GM18951 (cell line): ENCODE measurements around the gene LRP1B.

ENCODE experiments used
- POLR2A ChIP-seq: IDR thresholded peaks from 4 replicates; pipeline ENCODE4 v1.6.1; 2011; ENCODE audit warnings: mild to moderate bottlenecking; ENCODE audit not compliant: insufficient read length, insufficient read depth; ENCODE audit errors: extremely low read depth
- in situ Hi-C: fragments of 300-500 bp; cut with MboI; formaldehyde crosslinking; loops from one replicate; pipeline ENCODE4 v1.12.0; 2022; ENCODE audit warnings: low sequenced_read_pairs, mixed read lengths, inconsistent platforms; ENCODE audit not compliant: unreplicated experiment

The LRP1B gene

DNA sequence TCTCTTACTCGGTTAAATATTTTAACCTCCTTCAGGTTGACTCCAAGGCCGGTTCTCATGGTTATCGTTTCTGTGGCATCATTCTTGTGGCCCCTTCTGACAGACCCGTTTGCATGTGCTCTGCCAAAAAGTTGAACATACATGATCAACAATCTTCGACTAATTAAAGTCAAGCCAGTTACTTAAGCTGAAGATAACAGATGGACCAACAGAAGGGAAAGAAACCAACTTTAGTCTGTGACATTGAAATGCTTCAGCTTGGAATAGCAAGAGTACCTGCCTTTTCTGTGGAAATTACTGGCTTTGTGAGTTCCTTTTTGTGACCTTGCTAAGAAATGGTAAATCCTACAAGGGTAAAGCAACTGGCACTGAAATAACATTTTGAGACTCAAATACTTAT lies 1429.1 kb downstream of the LRP1B start:
- no peak for TF ChIP-seq POLR2A
- in situ Hi-C loops, result no loop called here

DNA sequence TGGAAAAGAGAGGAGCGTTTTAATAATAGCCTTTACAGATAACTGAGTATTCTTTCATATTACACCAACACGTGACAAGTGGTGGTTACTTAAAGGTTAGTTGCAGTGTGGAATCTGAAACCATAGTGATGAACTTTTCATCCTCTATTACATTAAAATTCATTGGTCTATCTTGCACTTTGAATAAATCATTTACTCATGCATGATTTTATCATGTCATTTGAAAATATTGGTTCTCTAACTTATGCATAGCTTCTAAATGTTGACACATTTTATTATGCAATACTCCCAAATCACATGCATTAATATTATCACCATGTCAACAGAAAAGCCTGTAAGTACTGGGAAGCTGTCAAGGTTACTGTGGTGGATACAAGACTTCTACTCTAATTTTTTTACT lies 1432.2 kb downstream of the LRP1B start:
- in situ Hi-C loops, result no loop called here
- TF ChIP-seq POLR2A, result no peak

DNA sequence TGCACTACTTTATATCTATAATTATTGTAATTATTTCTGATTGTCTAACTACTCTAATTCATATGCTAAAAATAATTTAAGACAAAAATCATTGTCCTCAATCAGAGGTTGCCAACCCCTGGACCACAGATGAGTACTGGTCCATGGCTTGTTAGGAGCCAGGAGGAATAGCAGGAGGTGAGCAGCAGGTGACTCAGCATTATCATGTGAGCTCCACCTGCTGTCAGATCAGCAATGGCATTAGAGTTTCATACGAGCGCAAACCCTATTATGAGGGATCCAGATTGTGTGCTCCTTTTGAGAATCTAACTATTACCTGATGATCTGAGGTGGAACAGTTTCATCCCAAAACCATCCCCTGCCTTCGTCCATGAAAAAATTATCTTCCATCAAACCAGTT lies 1434.4 kb downstream of the LRP1B start:
- in situ Hi-C loops, result no loop called here
- TF ChIP-seq POLR2A, result no peak

DNA sequence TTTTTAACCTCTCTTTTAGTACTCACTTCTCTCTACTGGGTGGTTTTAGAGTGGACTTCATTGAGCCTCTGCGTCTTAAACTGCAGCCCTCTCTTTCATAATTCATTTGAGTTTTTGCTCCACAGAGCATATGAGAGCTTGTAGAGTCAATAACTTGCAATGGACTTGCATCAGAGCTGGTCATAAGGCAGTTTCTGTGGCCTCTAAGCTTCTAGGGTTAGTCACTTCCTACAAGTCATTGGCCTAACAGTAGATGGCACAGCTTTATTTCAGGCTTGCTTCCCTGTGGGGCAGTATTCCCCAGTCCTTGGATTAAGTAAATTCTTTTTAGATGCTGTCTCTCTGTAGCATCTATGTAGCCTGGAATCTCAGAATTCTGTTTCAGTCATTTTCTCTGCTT lies 1435.7 kb downstream of the LRP1B start:
- no peak for TF ChIP-seq POLR2A
- in situ Hi-C loops, result no loop called here

DNA sequence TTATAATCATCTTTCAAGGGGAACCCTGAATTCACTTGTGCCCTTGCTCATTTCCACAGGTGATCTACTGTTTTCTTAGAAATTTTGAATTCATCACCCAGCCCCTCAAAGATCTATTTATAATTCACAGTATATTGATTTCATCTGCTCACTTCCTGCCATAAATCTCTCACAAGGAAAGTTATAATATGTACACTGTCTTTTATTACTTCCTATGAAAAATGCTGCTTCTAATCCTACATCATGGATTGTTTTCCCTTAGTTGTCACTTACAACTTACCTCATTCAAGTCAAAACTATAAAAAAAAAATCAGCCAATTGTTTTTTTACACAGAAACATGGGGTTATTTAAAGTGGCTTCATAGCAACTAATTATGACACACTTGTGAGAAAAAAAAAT lies 1443.0 kb downstream of the LRP1B start:
- in situ Hi-C loops, result no loop called here

DNA sequence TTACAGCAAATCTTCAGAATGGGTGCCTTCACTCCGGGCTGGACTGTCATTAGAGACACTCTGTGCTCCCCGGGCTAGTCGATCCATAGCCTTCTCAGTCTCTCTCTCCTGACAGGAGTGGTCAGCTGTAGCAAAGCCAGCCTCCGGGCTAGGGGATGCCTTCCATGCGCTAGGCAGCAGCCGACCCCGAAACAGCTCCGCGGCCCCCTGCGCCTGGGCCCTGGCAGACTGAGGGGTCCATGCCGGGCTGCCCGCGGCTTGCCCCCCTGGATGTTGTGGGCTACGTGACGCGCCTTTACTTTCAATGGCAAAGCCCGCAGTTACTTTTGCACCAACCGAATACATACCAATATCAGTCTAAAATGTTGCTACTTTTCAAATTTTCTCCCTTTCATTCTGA lies 1447.2 kb downstream of the LRP1B start:
- TF ChIP-seq POLR2A, result no peak
- in situ Hi-C loops, result no loop called here

More for the DNA sequence above, 1443.0 kb downstream of the LRP1B start:
- no peak for TF ChIP-seq POLR2A

DNA sequence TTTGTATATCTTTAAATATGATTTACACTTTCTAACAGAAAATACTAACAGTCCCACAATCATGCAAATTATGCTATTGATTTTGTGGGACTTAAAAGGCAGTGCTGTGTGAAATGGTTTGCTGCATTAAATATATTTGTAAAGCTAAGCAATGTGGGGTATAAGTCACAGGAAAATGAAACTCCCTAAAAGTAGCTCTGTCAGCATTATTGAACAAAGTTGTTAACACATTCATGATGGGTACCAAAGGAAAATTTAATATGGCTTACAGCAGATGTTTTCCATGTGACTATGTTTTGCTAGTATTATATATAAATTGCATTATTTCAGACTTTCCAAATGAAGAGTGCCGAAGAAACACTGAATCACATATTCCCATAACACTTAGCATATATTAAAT lies 1450.0 kb downstream of the LRP1B start:
- TF ChIP-seq POLR2A, result no peak
- in situ Hi-C loops, result no loop called here

DNA sequence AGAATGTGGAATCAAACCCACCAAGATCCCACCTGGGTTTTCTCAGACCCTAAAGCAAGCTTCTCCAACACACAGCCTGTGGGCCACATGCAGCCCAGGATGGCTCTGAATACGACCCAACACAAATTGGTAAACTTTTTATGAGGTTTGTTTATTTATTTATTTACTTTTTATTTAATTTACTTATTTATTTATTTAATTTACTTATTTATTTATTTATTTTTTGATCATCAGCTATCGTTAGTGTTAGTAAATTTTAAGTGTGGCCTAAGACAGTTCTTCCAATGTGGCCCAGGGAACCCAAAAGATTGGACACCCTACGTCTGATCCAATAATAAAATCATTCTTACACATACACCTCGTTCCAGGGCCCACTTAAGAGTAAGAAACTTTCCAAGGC lies 1451.1 kb downstream of the LRP1B start:
- in situ Hi-C loops, result no loop called here
- TF ChIP-seq POLR2A, result no peak

DNA sequence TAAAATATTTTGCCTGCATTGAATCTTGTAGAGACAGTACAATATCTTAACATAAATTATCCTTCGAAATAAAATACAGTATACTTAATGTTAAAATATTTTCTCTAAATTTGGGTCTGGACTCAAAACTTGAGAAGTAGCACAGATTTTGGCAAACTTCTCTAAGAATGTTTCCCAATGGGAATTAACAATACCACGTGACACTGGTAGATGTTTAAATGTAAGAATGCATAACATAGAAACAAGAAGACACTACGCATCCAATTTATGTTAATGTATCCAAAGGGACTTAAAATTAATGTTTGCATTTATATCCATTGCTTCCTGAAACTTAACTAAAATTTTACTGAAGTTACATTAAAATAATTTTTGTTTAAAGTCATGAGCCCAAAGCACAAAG lies 1460.9 kb downstream of the LRP1B start:
- TF ChIP-seq POLR2A, result no peak
- in situ Hi-C loops, result no loop called here

DNA sequence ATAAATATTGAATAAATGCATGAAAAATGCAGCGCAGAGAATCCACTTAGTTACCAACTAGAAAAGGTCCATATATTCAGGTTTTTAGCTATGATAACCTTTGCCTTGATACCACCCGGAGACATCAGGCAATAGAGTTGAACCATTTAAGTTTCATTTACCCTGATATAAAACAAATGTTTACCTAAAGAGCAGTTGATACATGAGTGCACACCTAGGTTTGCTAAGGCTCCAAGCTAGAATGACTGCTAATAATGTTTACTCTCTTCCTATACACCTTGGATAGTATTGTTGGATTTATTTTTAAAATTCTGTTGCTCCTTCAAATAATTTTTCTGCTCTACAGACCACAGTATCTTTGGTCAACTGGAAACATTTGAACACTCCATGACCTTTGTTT lies 1463.6 kb downstream of the LRP1B start:
- TF ChIP-seq POLR2A, result no peak
- in situ Hi-C loops, result no loop called here

DNA sequence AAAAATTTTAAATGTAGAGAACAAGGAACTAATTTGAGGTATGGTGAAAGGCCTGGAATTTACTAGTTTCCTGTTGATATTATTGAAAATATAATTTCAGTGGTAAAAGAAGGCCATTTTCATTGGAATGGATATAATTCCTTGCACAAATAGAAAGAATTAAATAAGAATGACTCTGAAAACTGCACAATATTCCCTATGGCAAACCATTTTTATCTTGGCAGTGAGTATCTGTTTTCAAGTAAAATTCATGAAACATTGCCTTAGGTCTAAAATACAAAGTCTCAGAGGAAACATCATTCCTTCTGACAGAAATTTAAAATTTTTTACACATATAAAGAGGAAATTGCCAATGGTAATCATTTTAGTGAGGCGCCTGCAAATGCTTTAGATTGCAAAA lies 1468.3 kb downstream of the LRP1B start:
- in situ Hi-C loops, result no loop called here
- TF ChIP-seq POLR2A, result no peak

DNA sequence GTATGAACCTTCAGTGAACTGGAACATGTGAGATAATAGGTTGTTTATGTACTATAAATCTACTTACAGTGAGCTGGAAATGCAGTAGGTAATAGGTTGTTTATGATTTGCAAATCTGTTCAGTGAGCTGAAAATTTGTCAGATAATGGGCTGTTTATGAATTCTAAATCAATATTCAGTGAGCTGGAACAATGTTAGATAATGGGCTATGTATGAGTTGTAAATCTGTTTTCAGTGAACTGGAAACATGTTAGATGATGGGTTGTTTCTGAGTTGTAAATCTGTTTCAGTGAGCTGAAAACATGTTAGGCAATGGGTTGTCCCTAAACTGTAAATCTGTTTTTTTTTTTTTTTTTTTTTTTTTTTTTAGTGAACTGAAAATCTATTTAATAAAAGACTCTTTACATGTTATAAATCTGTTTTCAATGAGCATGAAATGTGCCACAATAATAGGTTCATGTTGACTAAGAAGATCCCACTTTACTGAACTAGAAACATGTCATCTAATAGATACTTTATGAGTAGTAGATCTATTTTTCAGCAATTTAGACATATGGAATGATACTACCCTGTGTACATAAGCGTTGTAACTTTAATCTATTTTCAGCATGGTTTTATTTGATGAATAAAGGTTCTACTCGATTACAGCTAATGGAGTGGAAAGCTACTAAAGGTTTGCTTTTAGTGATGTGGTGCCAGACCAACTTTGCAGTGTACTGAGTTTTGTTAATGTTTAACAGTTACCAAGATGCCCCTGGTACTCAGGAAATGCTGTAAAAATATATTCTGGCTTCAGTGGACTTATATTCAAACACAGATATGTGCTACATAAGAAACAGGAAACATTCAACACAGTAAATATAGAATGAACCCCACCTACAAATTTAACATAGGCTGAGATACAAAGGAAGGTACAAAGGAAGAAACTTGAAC lies 1471.8 kb downstream of the LRP1B start:
- no peak for TF ChIP-seq POLR2A
- in situ Hi-C loops, result no loop called here

DNA sequence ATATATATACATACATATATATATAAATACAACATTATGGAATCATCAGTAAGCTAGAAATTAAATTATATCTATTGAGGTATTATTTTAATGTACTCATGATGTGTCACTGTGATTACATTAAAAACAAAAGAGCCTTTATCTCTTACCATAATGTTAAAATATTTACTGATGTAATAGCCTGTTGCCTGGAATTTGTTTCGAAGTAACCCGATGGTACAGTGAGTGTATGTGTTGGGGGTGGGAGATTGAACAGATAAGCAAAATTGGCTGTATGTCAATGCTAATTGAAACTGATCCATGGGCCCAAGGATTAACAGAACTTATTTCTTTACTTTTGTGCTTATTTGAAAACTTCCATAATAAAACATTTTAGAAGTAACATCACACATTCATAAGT lies 1473.2 kb downstream of the LRP1B start:
- in situ Hi-C loops, result no loop called here
- no peak for TF ChIP-seq POLR2A

DNA sequence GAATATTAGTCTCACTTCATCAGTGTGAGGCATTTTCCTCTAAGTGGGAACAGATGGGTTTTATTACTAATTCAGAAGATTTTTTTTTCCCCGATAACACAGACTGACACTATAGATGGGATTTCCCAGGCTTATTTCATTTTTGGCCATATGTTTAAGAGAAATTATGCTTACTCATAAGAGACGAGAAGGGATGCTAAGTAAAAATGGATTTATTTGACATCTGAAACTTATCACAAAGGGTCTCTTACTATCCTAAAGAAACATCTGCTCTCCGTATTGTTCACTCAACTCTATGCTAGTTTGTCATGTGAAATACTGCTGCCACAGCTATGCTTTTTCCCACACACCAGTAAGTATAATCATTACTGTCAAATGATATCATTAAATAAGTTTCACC lies 1476.3 kb downstream of the LRP1B start:
- in situ Hi-C loops, result no loop called here
- TF ChIP-seq POLR2A, result no peak
